Activated CD4-positive, alpha-beta memory T cell treated with anti-CD3 and anti-CD28 coated beads, Interleukin-2, amount 10 ng/mL, durations not matched to agents 7 days and 5 days (primary cell): ENCODE data around the gene NME7. TPM values are rescaled to one million over a fixed set of nuclear protein-coding genes. Genes with fewer than 3 reads are reported as not detected.
"Not testable (repeated sequence)": the region's sequence is repeated elsewhere in the genome, so short reads cannot be mapped to it uniquely, and the experiment has no call there.

Experiments used
- CTCF ChIA-PET: fragments of 350-600 bp; sonication (Branson Sonifier 250); formaldehyde crosslinking; loops from one replicate; lab custom pipeline; 2021; ENCODE audit warnings: antibody characterized with exemption, inconsistent platforms; lab: Charles Lee
- POLR2A ChIA-PET: fragments of 350-600 bp; sonication (Branson Sonifier 250); formaldehyde crosslinking; loops from one replicate; lab custom pipeline; 2021; ENCODE audit warnings: antibody characterized with exemption; lab: Charles Lee
- DNase-seq: peaks from one replicate; pipeline ENCODE4 v3.0.0-alpha.2; 2020
- H3K27ac Mint-ChIP-seq: one replicate; pipeline ENCODE4 v1.8.0; 2021; ENCODE audit warnings: mild to moderate bottlenecking, mixed read lengths
- H3K27me3 Mint-ChIP-seq: one replicate; pipeline ENCODE4 v1.8.0; 2021; ENCODE audit warnings: mixed read lengths
- H3K36me3 Mint-ChIP-seq: one replicate; pipeline ENCODE4 v1.8.0; 2021; ENCODE audit warnings: low read depth, mixed read lengths
- H3K4me1 Mint-ChIP-seq: one replicate; pipeline ENCODE4 v1.8.0; 2021; ENCODE audit warnings: mixed read lengths
- H3K4me3 Mint-ChIP-seq: one replicate; pipeline ENCODE4 v1.8.0; 2021; ENCODE audit warnings: mild to moderate bottlenecking, mixed read lengths
- H3K9me3 Mint-ChIP-seq: one replicate; pipeline ENCODE4 v1.8.0; 2021; ENCODE audit warnings: mixed read lengths
- total RNA-seq, 2 experiments: library from RNA; stranded (reverse); gene quantifications; one replicate each; pipeline ENCODE4 v1.2.3, GENCODE V29; 2021

Gene NME7
- total RNA-seq, 2 experiments from 2014 or later: 26.1 to 28.3 TPM

DNA sequence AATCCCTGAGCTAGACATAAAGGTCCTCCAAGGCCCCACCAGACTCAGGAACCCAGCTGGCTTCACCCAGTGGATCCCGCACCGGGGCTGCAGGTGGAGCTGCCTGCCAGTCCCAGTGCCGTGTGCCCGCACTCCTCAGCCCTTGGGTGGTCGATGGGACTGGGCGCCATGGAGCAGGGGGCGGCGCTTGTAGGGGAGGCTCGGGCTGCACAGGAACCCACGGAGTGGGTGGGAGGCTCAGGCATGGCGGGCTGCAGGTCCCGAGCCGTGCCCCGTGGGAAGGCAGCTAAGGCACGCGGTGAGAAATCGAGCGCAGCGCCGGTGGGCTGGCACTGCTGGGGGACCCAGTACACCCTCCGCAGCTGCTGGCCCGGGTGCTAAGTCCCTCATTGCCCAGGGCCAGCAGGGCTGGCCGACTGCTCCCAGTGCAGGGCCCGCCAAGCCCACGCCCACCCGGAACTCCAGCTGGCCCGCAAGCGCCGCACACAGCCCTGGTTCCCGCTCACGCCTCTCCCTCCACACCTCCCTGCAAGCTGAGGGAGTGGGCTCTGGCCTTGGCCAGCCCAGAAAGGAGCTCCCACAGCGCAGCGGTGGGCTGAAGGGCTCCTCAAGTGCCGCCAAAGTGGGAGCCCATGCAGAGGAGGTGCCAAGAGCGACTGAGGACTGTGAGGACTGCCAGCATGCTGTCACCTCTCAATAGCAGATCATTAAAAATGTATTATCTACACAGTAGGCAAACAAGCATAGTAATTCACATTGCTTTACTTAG lies 30.5 kb downstream of the NME7 start:
- H3K4me3 Mint-ChIP-seq, H3K27me3 Mint-ChIP-seq, H3K27ac Mint-ChIP-seq, POLR2A ChIA-PET, DNase-seq: not testable (repeated sequence)
- Mint-ChIP-seq H3K36me3 (peaks cover 54% of the 10 kb centered on the region), H3K4me1 (peaks cover 13% of the 10 kb centered on the region), H3K9me3 (peaks cover 11% of the 10 kb centered on the region)
- CTCF ChIA-PET: interaction anchor here (0.9 kb wide), 1 partner anchor 11 kb away, joined by 3 read pairs; no protein-coding TSS in a partner anchor

DNA sequence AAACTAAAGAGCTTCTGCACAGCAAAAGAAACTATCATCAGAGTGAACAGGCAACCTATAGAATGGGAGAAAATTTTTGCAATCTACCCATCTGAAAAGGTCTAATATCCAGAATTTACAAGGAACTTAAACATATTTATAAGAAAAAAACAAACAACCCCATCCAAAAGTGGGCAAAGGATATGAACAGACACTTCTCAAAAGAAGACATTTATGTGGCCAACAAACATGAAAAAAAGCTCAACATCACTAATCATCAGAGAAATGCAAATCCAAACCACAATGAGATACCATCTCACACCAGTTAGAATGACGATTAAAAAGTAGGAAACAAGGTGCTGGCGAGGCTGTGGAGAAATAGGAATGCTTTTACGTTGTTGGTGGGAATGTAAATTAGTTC lies 32.9 kb downstream of the NME7 start:
- H3K36me3 Mint-ChIP-seq: peaks cover 54% of the 10 kb centered on the region
- DNase-seq, H3K4me3 Mint-ChIP-seq, POLR2A ChIA-PET, H3K27me3 Mint-ChIP-seq, CTCF ChIA-PET, H3K27ac Mint-ChIP-seq: not testable (repeated sequence)
- peaks cover 15% of the 10 kb centered on the region for H3K9me3 Mint-ChIP-seq
- H3K4me1 Mint-ChIP-seq: peaks cover 14% of the 10 kb centered on the region

DNA sequence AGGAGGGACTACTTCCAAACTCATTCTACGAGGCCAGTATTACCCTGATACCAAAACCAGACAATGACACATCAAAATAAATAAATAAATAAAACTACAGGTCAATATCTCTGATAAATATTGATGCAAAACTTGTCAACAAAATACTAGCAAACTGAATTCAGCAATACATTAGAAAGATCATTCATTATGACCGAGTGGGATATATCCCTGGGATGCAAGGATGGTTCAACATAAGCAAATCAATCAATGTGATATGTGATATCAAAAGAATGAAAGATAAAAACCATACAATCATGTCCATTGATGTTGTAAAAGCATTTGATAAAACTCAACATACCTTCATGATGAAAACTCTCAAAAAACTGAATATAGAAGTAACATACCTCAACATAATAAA lies 36.7 kb downstream of the NME7 start:
- peaks cover 42% of the 10 kb centered on the region for H3K36me3 Mint-ChIP-seq
- ChIA-PET POLR2A (no interaction called here), CTCF (no interaction called here)
- no peak for DNase-seq
- H3K4me3 Mint-ChIP-seq: no peak overlapping the region
- H3K9me3 Mint-ChIP-seq: peaks cover 19% of the 10 kb centered on the region
- no peaks in the 10 kb centered on the region for H3K27me3 Mint-ChIP-seq
- no peak overlapping the region for H3K27ac Mint-ChIP-seq
- peaks cover 20% of the 10 kb centered on the region for H3K4me1 Mint-ChIP-seq

DNA sequence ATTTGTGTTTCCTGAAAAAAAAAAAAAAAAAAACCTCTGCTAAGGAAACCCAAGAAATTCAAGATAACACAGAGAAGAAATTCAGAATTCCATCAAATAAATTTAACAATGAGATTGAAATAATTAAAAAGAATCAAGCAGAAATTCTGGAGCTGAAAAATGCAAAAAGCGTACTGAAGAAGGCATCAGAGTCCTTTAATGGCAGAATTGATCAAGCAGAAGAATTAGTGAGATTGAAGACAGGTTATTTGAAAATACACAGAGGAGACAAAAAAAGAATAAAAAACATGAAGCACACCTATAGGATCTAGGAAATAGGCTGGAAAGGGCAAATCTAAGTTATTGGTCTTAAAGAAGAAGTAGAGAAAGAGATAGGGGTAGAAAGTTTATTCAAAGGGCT lies 38.2 kb downstream of the NME7 start:
- Mint-ChIP-seq H3K36me3 (peaks cover 31% of the 10 kb centered on the region), H3K27me3 (no peaks in the 10 kb centered on the region), H3K4me1 (peaks cover 18% of the 10 kb centered on the region), H3K27ac (no peak overlapping the region), H3K9me3 (peaks cover 15% of the 10 kb centered on the region), H3K4me3 (no peak overlapping the region)
- DNase-seq: no peak
- ChIA-PET CTCF (no interaction called here), POLR2A (no interaction called here)

DNA sequence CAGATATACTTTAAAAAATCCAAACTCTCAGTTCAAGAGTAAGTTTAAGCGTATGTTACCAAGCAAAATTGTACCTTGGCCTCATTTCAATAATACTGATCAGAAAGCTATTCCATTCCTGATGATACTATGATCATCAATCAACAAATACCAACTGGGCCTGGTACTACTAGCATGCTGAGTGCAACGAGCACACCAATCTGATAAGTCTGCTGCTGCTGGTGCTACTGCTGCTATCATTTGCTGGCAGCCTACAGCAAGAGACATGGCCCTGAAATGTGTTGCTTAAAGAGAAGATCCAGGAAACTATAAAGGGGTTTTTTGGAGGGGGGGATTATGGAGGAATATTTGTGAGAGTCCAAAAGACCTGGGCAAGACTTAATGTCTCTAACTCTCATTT lies 39.7 kb downstream of the NME7 start:
- POLR2A ChIA-PET: no interaction called here
- peaks cover 15% of the 10 kb centered on the region for H3K9me3 Mint-ChIP-seq
- H3K4me1 Mint-ChIP-seq: peaks cover 17% of the 10 kb centered on the region
- CTCF ChIA-PET: no interaction called here
- peaks cover 24% of the 10 kb centered on the region for H3K36me3 Mint-ChIP-seq
- no peak overlapping the region for H3K27ac Mint-ChIP-seq
- no peak overlapping the region for H3K4me3 Mint-ChIP-seq
- DNase-seq: no peak
- no peaks in the 10 kb centered on the region for H3K27me3 Mint-ChIP-seq

DNA sequence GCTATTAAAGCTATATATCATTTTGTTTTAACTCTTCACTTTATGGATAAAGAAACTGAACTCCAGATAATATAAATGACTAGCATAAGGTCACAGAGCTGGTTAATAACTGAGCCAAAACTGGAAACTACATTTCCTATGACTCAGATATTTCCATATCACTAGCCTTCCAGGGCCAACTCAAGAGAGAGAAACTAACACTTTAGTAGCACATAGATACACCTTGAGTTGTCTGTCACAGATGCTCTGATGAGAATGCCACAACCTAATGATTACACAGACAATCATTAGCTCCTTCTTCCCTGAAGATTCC lies 40.7 kb downstream of the NME7 start:
- no peak for DNase-seq
- Mint-ChIP-seq H3K4me3 (no peak overlapping the region), H3K4me1 (peaks cover 17% of the 10 kb centered on the region), H3K9me3 (peaks cover 15% of the 10 kb centered on the region), H3K27me3 (no peaks in the 10 kb centered on the region), H3K27ac (no peak overlapping the region), H3K36me3 (peaks cover 19% of the 10 kb centered on the region)
- CTCF ChIA-PET: interaction anchor here (1.1 to 2.0 kb wide), 2 partner anchors 21 to 984 kb away, joined by 3 to 5 read pairs; no protein-coding TSS in a partner anchor
- POLR2A ChIA-PET: no interaction called here

DNA sequence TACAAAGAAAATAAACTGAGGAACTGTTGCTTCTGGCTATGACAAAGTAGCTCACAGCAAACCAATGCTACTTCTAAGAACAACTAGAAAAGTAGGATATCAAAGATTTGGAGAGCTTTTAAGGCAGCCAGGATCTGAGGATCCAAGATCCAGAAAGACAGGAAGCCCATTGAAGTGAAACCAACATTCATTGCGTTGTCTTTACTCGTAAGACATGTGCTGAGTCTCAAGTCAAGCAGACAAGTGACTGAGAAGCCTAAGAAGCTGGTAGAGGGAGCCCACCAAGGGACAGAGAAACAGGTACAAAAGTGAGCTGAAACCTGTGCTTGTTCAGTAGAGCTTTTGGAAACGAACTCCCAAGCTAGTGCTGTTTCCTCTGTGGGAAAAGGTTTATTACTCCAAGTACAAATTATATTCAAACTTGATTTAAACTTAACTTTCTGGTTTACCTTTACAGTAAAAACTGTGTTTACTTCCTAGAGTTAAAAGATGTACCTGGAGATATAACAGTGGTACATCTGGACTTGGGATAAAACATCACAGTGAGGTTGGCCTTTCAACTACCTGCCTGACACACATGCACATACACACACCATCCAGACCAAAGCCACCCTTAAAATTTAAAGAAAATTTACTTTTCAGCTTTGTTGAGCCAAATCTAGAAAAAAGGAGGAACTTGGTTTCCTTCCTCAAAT lies 41.2 kb downstream of the NME7 start:
- POLR2A ChIA-PET: interaction anchor here (0.6 kb wide), 1 partner anchor 12 kb away, joined by 3 read pairs; no protein-coding TSS in a partner anchor
- H3K27ac Mint-ChIP-seq: no peak overlapping the region
- H3K36me3 Mint-ChIP-seq: peaks cover 19% of the 10 kb centered on the region
- no peaks in the 10 kb centered on the region for H3K27me3 Mint-ChIP-seq
- no peak overlapping the region for H3K4me3 Mint-ChIP-seq
- peaks cover 15% of the 10 kb centered on the region for H3K9me3 Mint-ChIP-seq
- no peak for DNase-seq
- CTCF ChIA-PET: interaction anchor here (1.1 to 2.0 kb wide), 2 partner anchors 21 to 984 kb away, joined by 3 to 5 read pairs; no protein-coding TSS in a partner anchor
- H3K4me1 Mint-ChIP-seq: peaks cover 17% of the 10 kb centered on the region

DNA sequence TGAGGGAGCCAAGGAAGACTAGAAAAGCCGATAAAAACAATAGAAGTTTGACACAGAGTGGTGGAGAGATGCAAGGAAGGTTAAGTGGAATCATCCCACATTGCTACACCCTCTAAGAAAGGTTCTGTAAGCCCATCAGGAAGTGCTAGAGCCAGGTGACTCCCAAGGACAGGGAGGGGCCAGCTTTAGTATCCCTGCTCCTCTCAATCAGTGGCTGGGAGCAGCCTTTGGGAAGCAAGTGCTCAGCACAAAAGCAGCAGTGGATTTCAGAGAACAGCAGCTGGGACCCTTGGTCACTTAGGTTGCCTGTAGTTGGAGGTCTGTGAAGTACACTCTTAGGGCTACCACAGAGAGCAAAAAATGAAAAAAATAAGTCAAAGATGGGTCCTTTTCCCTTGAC lies 42.5 kb downstream of the NME7 start:
- no peaks in the 10 kb centered on the region for H3K27me3 Mint-ChIP-seq
- no peak overlapping the region for H3K27ac Mint-ChIP-seq
- CTCF ChIA-PET: interaction anchor here (2.0 kb wide), 1 partner anchor 982 kb away, joined by 5 read pairs; no protein-coding TSS in a partner anchor
- peaks cover 11% of the 10 kb centered on the region for H3K9me3 Mint-ChIP-seq
- POLR2A ChIA-PET: no interaction called here
- no peak overlapping the region for H3K4me3 Mint-ChIP-seq
- H3K4me1 Mint-ChIP-seq: peaks cover 16% of the 10 kb centered on the region
- peaks cover 11% of the 10 kb centered on the region for H3K36me3 Mint-ChIP-seq
- DNase-seq: no peak

DNA sequence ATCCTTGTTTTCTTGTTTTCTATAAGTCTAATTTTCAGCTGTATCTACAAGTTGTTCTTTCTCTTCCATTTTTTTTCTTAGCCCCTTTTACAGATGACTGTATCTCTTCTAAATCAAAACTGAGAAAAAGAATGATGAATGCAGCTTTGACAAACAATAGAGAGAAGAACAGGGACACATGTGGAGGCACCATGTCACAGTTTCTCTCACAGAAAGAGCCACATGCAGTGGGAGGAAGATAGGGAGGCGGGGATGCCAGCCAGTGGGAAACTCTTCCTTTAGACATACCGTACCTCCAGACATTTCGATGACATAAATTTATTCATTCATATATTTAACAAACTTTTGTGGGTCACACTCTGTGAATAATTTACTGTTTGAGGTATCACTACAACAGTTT lies 45.5 kb downstream of the NME7 start:
- Mint-ChIP-seq H3K27me3 (no peaks in the 10 kb centered on the region), H3K4me3 (no peak overlapping the region), H3K4me1 (peaks cover 7% of the 10 kb centered on the region), H3K27ac (no peak overlapping the region), H3K36me3 (peaks cover 2% of the 10 kb centered on the region), H3K9me3 (no peaks in the 10 kb centered on the region)
- ChIA-PET POLR2A (no interaction called here), CTCF (no interaction called here)
- no peak for DNase-seq

DNA sequence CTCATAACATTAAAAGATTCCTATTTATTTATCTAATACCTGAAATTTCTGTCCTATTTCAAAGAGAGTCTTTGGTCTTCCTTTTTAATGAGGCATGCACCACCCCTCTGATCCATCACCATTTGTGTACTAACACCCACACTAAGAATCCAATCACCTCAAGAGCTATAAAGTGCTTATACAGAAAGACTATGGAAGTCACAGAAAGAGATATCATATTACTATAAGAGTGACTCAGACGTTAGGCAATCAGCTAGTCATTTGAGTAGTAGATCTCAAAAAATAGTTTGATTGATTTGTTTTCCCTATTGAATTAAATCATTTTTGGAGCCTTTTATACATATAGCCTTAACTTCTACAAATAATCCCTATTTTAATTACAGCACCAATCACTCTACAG lies 46.1 kb downstream of the NME7 start:
- POLR2A ChIA-PET: no interaction called here
- no peak for DNase-seq
- CTCF ChIA-PET: no interaction called here
- no peaks in the 10 kb centered on the region for H3K9me3 Mint-ChIP-seq
- no peak overlapping the region for H3K4me3 Mint-ChIP-seq
- H3K36me3 Mint-ChIP-seq: peaks cover 2% of the 10 kb centered on the region
- peaks cover under 1% of the 10 kb centered on the region for H3K4me1 Mint-ChIP-seq
- H3K27ac Mint-ChIP-seq: no peak overlapping the region
- H3K27me3 Mint-ChIP-seq: no peaks in the 10 kb centered on the region

DNA sequence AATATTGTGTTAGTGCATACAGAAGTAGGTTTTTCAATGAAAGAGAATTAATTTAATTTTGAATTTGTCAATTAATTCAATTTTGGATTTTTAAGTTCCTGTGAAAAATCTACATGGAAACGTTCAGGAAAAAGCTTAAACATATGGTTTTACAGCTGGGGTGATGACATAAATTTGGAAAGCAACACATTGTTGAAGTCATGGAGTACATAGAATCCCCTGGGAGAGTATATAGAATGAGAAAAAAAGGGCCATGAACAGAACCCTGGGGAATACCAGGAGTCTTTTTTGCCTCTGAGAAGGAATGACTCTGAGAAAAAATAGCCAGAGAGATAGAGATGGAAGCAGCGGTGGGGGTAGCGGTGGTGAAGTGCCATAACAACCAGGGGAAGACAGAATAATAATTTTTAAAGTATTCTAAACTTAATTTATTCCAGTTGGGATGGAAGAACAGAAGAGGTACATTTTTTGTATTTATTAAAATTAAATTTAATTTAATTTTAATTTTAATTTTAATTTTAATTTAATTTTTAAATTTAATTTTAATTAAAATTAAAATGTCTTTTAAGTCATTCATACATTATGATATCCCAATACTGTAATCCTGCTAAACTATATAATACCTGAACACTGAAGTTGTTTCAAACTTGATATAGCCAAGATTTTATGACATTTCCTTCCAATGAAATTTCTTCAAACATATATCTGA lies 48.9 kb downstream of the NME7 start:
- POLR2A ChIA-PET: no interaction called here
- CTCF ChIA-PET: interaction anchor here (1.0 kb wide), 1 partner anchor 30 kb away, joined by 5 read pairs; no protein-coding TSS in a partner anchor
- no peaks in the 10 kb centered on the region for H3K27me3 Mint-ChIP-seq
- DNase-seq: no peak
- H3K9me3 Mint-ChIP-seq: no peaks in the 10 kb centered on the region
- no peak overlapping the region for H3K27ac Mint-ChIP-seq
- peaks cover 1% of the 10 kb centered on the region for H3K4me1 Mint-ChIP-seq
- peaks cover 2% of the 10 kb centered on the region for H3K36me3 Mint-ChIP-seq
- H3K4me3 Mint-ChIP-seq: no peak overlapping the region

DNA sequence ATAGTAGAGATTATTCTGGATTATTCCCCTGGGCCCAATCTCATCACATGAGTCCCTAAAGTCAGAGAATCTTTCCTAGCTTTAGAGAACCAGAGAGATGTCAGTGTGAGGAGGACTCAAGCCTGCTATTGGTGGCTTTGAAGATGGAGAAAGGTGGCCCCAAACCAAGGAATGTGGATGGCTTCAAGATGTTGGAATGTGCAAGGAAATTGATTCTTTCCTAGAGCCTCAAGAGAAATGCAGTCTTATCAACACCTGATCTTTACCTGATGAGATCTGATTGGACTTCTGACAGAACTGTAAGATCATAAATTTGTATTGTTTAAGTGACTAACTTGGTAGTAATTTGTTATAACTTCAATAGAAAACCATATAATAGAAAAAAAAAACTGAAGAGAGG lies 51.0 kb downstream of the NME7 start:
- no peaks in the 10 kb centered on the region for H3K9me3 Mint-ChIP-seq

More for the DNA sequence above, 51.0 kb downstream of the NME7 start:
- Mint-ChIP-seq H3K27ac (no peak overlapping the region), H3K36me3 (peaks cover 2% of the 10 kb centered on the region), H3K4me1 (peaks cover 17% of the 10 kb centered on the region), H3K27me3 (no peaks in the 10 kb centered on the region), H3K4me3 (no peak overlapping the region)
- no peak for DNase-seq
- ChIA-PET CTCF (no interaction called here), POLR2A (no interaction called here)
